Activated CD8-positive, alpha-beta T cell treated with anti-CD3 and anti-CD28 coated beads for 36 hours (primary cell): ENCODE results near the gene LAMC3. TPM values are rescaled to one million over a fixed set of nuclear protein-coding genes. Genes with fewer than 3 reads are reported as not detected.

ENCODE experiments used
- ATAC-seq: fragments of 200-7000 bp; cut with Tn5 transposase; one replicate; pipeline ENCODE4 v1.10.0; 2021; ENCODE audit warnings: mild to moderate bottlenecking, moderate library complexity
- CTCF ChIA-PET: fragments of 350-600 bp; sonication (Branson Sonifier 250); formaldehyde crosslinking; loops from one replicate; lab custom pipeline; 2021; ENCODE audit warnings: antibody characterized with exemption; lab: Charles Lee
- POLR2A ChIA-PET: fragments of 350-600 bp; sonication (Branson Sonifier 250); formaldehyde crosslinking; loops from one replicate; lab custom pipeline; 2021; ENCODE audit warnings: antibody characterized with exemption; lab: Charles Lee
- DNase-seq: peaks from one replicate; pipeline ENCODE4 v3.0.0-alpha.2; 2020
- H3K27ac Mint-ChIP-seq: one replicate; pipeline ENCODE4 v1.8.0; 2021; ENCODE audit warnings: mild to moderate bottlenecking, mixed read lengths
- H3K27me3 Mint-ChIP-seq: one replicate; pipeline ENCODE4 v1.8.0; 2021; ENCODE audit warnings: mixed read lengths
- H3K36me3 Mint-ChIP-seq: one replicate; pipeline ENCODE4 v1.8.0; 2021; ENCODE audit warnings: low read depth, mixed read lengths
- H3K4me1 Mint-ChIP-seq: one replicate; pipeline ENCODE4 v1.8.0; 2021; ENCODE audit warnings: low read depth, mixed read lengths
- H3K4me3 Mint-ChIP-seq: one replicate; pipeline ENCODE4 v1.8.0; 2021; ENCODE audit warnings: mild to moderate bottlenecking, moderate library complexity, mixed read lengths
- H3K9me3 Mint-ChIP-seq: one replicate; pipeline ENCODE4 v1.8.0; 2021; ENCODE audit warnings: mixed read lengths
- CTCF ChIP-seq: fragments of 200-600 bp; IDR thresholded peaks from one replicate; pipeline ENCODE4 v1.8.0; 2022; ENCODE audit warnings: antibody characterized with exemption, mild to moderate bottlenecking
- intact Hi-C: fragments of 100-400 bp; cut with micrococcal nuclease; formaldehyde crosslinking; loops from one replicate; pipeline ENCODE4 v1.10.0; 2022
- total RNA-seq, 2 experiments: library from RNA; stranded (reverse); gene quantifications; one replicate each; pipeline ENCODE4 v1.2.3, GENCODE V29; 2021

LAMC3 gene
- total RNA-seq, 2 experiments from 2014 or later = 0.09 to 0.43 TPM

GRCh38 chr9:131095666-131096268 is 86.8 kb downstream of the LAMC3 start:
- H3K27me3 Mint-ChIP-seq = peaks cover 30% of the 10 kb centered on the region
- DNase-seq (no peak), ATAC-seq (no peak)
- H3K9me3 Mint-ChIP-seq = no peaks in the 10 kb centered on the region
- peak overlapping the region; percentile 63 for H3K4me3 Mint-ChIP-seq
- TF ChIP-seq CTCF = no peak
- peaks cover 3% of the 10 kb centered on the region for H3K4me1 Mint-ChIP-seq
- no peak overlapping the region for H3K27ac Mint-ChIP-seq
- CTCF ChIA-PET = no interaction called here
- no peaks in the 10 kb centered on the region for H3K36me3 Mint-ChIP-seq
- POLR2A ChIA-PET = interaction anchor here (0.9 kb wide), 1 partner anchor 29 kb away, joined by 3 read pairs; the partner anchor contains the start of gene NUP214
- intact Hi-C loops = no loop called here

- no peaks in the 10 kb centered on the region for H3K36me3 Mint-ChIP-seq
- peaks cover 30% of the 10 kb centered on the region for H3K27me3 Mint-ChIP-seq
- H3K9me3 Mint-ChIP-seq = no peaks in the 10 kb centered on the region
- peaks cover 3% of the 10 kb centered on the region for H3K4me1 Mint-ChIP-seq
- no peak within 1 kb of the TSS for H3K27ac Mint-ChIP-seq
- H3K4me3 Mint-ChIP-seq = peak within 1 kb of the TSS; percentile 63
- ATAC-seq = peak; percentile 76
- intact Hi-C loops = no loop called here
- CTCF ChIA-PET = interaction anchor here (0.7 to 1.5 kb wide), 2 partner anchors 39 to 49 kb away, joined by 3 to 5 read pairs; no protein-coding TSS in a partner anchor
- no peak for TF ChIP-seq CTCF
- peak; percentile 42 for DNase-seq
- POLR2A ChIA-PET = interaction anchor here (0.6 to 0.9 kb wide), 2 partner anchors 29 to 61 kb away, joined by 3 read pairs; partner anchors contain the start of gene NUP214
These were observed 87.5 kb downstream of the LAMC3 start, which contains the start of gene AIF1L for GRCh38 chr9:131096269-131097125. AIF1L (plus strand) TSS chr9:131096531; CDS start chr9:131096630, 99 bp downstream.

- ATAC-seq (no peak), DNase-seq (no peak)
- no peak for TF ChIP-seq CTCF
- ChIA-PET CTCF (interaction anchor here (0.7 to 1.5 kb wide), 2 partner anchors 40 to 50 kb away, joined by 3 to 5 read pairs; no protein-coding TSS in a partner anchor), POLR2A (interaction anchor here (0.6 kb wide), 1 partner anchor 62 kb away, joined by 3 read pairs; no protein-coding TSS in a partner anchor)
- H3K9me3 Mint-ChIP-seq = no peaks in the 10 kb centered on the region
- intact Hi-C loops = no loop called here
- peaks cover 30% of the 10 kb centered on the region for H3K27me3 Mint-ChIP-seq
- no peak overlapping the region for H3K27ac Mint-ChIP-seq
- peaks cover 3% of the 10 kb centered on the region for H3K4me1 Mint-ChIP-seq
- no peaks in the 10 kb centered on the region for H3K36me3 Mint-ChIP-seq
- peak overlapping the region; percentile 43 for H3K4me3 Mint-ChIP-seq
These were observed 88.4 kb downstream of the LAMC3 start for GRCh38 chr9:131097126-131097947.

GRCh38 chr9:131097948-131098278 is 88.9 kb downstream of the LAMC3 start:
- ATAC-seq = no peak
- no peak for TF ChIP-seq CTCF
- intact Hi-C loops = no loop called here
- H3K27ac Mint-ChIP-seq = no peak overlapping the region
- ChIA-PET POLR2A (interaction anchor here (1.2 kb wide), 1 partner anchor 35 kb away, joined by 3 read pairs; no protein-coding TSS in a partner anchor), CTCF (interaction anchor here (1.5 kb wide), 1 partner anchor 40 kb away, joined by 5 read pairs; no protein-coding TSS in a partner anchor)
- H3K4me1 Mint-ChIP-seq = peaks cover 3% of the 10 kb centered on the region
- H3K9me3 Mint-ChIP-seq = no peaks in the 10 kb centered on the region
- peaks cover 30% of the 10 kb centered on the region for H3K27me3 Mint-ChIP-seq
- no peak for DNase-seq
- no peak overlapping the region for H3K4me3 Mint-ChIP-seq
- no peaks in the 10 kb centered on the region for H3K36me3 Mint-ChIP-seq
